Spleen (tissue), 11 donors: Measurements from ENCODE around the gene MCTP1. TPM values are rescaled to one million over a fixed set of nuclear protein-coding genes. Genes with fewer than 3 reads are reported as not detected.

ENCODE experiments used
- DNase-seq: peaks from one replicate; pipeline ENCODE4 v3.0.0-alpha.2; 2020
- H3K27ac ChIP-seq, 8 donors: fragments of 200-600 bp; sonication (generic) in 7 of 8; 1 replicate in 4 of 8; 2 replicates in 4 of 8; pipeline versions ENCODE4 v1.5.0 to v1.8.0; 2016 to 2021; ENCODE audit warnings: inconsistent platforms in 4 of 8, mild to moderate bottlenecking in 4 of 8, moderate library complexity in 1 of 8
- H3K27me3 ChIP-seq, 7 donors: fragments of 200-600 bp; sonication (generic) in 6 of 7; replicated peaks in 1 of 7; 1 replicate in 4 of 7; 2 replicates in 3 of 7; pipeline versions ENCODE4 v1.5.0 to v1.8.0; 2016 to 2021; ENCODE audit warnings: inconsistent platforms in 3 of 7, mild to moderate bottlenecking in 1 of 7
- H3K36me3 ChIP-seq, 6 donors: fragments of 200-600 bp; sonication (generic) in 5 of 6; 1 replicate in 4 of 6; 2 replicates in 2 of 6; pipeline versions ENCODE4 v1.5.0 to v1.8.0; 2016 to 2021; ENCODE audit warnings: inconsistent platforms in 2 of 6
- H3K4me1 ChIP-seq, 6 donors: fragments of 200-600 bp; sonication (generic) in 5 of 6; 1 replicate in 3 of 6; 2 replicates in 3 of 6; pipeline versions ENCODE4 v1.5.0 to v1.8.0; 2016 to 2021; ENCODE audit warnings: inconsistent platforms in 3 of 6
- H3K4me3 ChIP-seq, 8 donors: fragments of 200-600 bp; sonication (generic) in 7 of 8; 1 replicate in 4 of 8; 2 replicates in 4 of 8; pipeline versions ENCODE4 v1.5.0 to v1.8.0; 2016 to 2021; ENCODE audit warnings: inconsistent platforms in 4 of 8, mild to moderate bottlenecking in 4 of 8, moderate library complexity in 2 of 8
- H3K9me3 ChIP-seq, 8 donors: fragments of 200-600 bp; sonication (generic) in 7 of 8; 1 replicate in 4 of 8; 2 replicates in 4 of 8; pipeline versions ENCODE4 v1.5.0 to v1.8.0; 2016 to 2021; ENCODE audit warnings: inconsistent platforms in 4 of 8
- CTCF ChIP-seq, 11 experiments: fragments of 200-600 bp in 7 of 11; fragments of 450-650 bp in 4 of 11; sonication (generic) in 4 of 11; IDR thresholded peaks in 8 of 11; conservative IDR thresholded peaks in 3 of 11; 1 replicate in 7 of 11; 2 replicates in 4 of 11; pipeline versions ENCODE4 v1.4.0 to v1.8.0; 2016 to 2021; ENCODE audit warnings: antibody characterized with exemption in 11 of 11, inconsistent platforms in 4 of 11, mild to moderate bottlenecking in 1 of 11
- POLR2A ChIP-seq, 3 donors: fragments of 450-650 bp; IDR thresholded peaks; one replicate each; pipeline ENCODE4 v1.5.1; 2017; ENCODE audit warnings: antibody characterized with exemption in 3 of 3, mild to moderate bottlenecking in 1 of 3
- POLR2AphosphoS5 ChIP-seq, 3 donors: sonication (generic); formaldehyde crosslinking; IDR thresholded peaks; one replicate each; pipeline ENCODE4 v1.5.1; 2017; ENCODE audit warnings: antibody characterized with exemption in 3 of 3
- WGBS, 5 donors: extraction: QIAGEN DNeasy Blood & Tissue Kit in 3 of 5; methylation state at CpG; one replicate each; pipeline versions ENCODE4 v1.1.5 to v1.1.7; 2013 to 2018; 5-methylcytosine and 5-hydroxymethylcytosine counted together
- intact Hi-C: fragments of 100-400 bp; cut with DNase I; formaldehyde crosslinking; loops from one replicate; pipeline ENCODE4 v1.15.0; 2023; ENCODE audit warnings: low total_unique reads
- polyA plus RNA-seq, 3 donors: library from polyadenylated mRNA; stranded (reverse); fragments of 200-250 nt; gene quantifications; one replicate each; pipeline ENCODE4 v1.2.1, GENCODE V29; 2013
- total RNA-seq, 7 donors: library from RNA; depleted of rRNA in 3 of 7; stranded (reverse); fragments of >200 nt in 3 of 7; fragmentation: NEBNext Ultra II Directional in 4 of 7; extraction: Animal tissue kit (Norgen Biotek cat#: 25700) in 4 of 7; gene quantifications; one replicate each; pipeline versions ENCODE4 v1.1.0 to v1.2.1, GENCODE V29; 2016 to 2021
- donor health status: healthy with polysubstance abuse.
- donor health status: DM: no; HTN: no; CAD: no; lungs with moderate emphysema.
- donor health status: DM: no; HTN: no; CAD: no.
- donor health status: Bipolar disorder and iron deficiency.
- donor health status: healthy.
- donor health status: DM: no; HTN: no; CAD: no.
- donor health status: DM: yes; HTN: yes; CAD: no.

Gene MCTP1
- total and polyA plus RNA-seq, 10 donors: 1.2 to 57.2 (median 29.4) TPM

DNA sequence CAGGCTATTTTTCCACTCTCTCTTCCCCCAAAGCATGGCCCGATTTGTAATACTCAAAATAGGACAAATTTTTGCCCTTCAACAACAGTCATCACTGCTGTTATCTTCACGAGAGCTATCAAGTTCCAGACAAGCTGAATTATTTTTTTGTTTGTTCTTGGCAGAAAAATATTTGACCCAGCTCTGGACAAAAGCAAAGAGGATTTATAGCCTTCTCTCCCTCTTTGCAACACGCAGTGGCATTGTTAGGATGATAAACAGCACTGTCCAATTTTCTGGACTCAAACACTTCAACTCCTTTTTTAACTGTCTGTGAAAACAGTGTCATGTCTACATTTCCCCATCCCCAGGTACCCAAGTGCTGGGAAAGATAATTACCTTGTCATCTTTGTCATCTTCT is 506.2 kb downstream of the MCTP1 start:
- no peak for TF ChIP-seq POLR2AphosphoS5 (IDR thresholded peaks at IDR 0.05)
- TF ChIP-seq POLR2A (IDR thresholded peaks at IDR 0.05): no peak
- no peak for TF ChIP-seq CTCF (IDR thresholded peaks at IDR 0.05 in 8 of 11, conservative IDR thresholded peaks at IDR 0.05 in 3 of 11)
- H3K4me3 ChIP-seq: no peak overlapping the region
- H3K36me3 ChIP-seq: peaks cover 0 to 9% (median 0%) of the 10 kb centered on the region in 6 donors
- no peak overlapping the region for H3K27ac ChIP-seq
- no peaks in the 10 kb centered on the region for H3K4me1 ChIP-seq
- H3K9me3 ChIP-seq: no peaks in the 10 kb centered on the region
- H3K27me3 ChIP-seq: no peaks in the 10 kb centered on the region
- WGBS, 5 donors: 74 to 85% (median 81%) methylated on average over 3 of the region's 3 CpGs
- intact Hi-C loops: no loop called here
- no peak for DNase-seq

GRCh38 chr5:94778299-94778698 is 506.6 kb downstream of the MCTP1 start:
- intact Hi-C loops: no loop called here
- no peak for DNase-seq
- no peaks in the 10 kb centered on the region for H3K27me3 ChIP-seq
- WGBS, 5 donors: 87 to 91% (median 90%) methylated on average over 5 of the region's 5 CpGs
- TF ChIP-seq CTCF (IDR thresholded peaks at IDR 0.05 in 8 of 11, conservative IDR thresholded peaks at IDR 0.05 in 3 of 11): no peak
- TF ChIP-seq POLR2A (IDR thresholded peaks at IDR 0.05): no peak
- TF ChIP-seq POLR2AphosphoS5 (IDR thresholded peaks at IDR 0.05): no peak
- no peak overlapping the region for H3K27ac ChIP-seq
- no peaks in the 10 kb centered on the region for H3K9me3 ChIP-seq
- H3K36me3 ChIP-seq: peaks cover 0 to 9% (median 0%) of the 10 kb centered on the region in 6 donors
- no peak overlapping the region for H3K4me3 ChIP-seq
- H3K4me1 ChIP-seq: no peaks in the 10 kb centered on the region

- 81 to 93% (median 88%) methylated on average over 5 of the region's 5 CpGs for WGBS, 5 donors
- TF ChIP-seq POLR2A (IDR thresholded peaks at IDR 0.05) (no peak), POLR2AphosphoS5 (IDR thresholded peaks at IDR 0.05) (no peak), CTCF (IDR thresholded peaks at IDR 0.05 in 8 of 11, conservative IDR thresholded peaks at IDR 0.05 in 3 of 11) (no peak)
- no peaks in the 10 kb centered on the region for H3K9me3 ChIP-seq
- no peak overlapping the region for H3K4me3 ChIP-seq
- H3K4me1 ChIP-seq: no peaks in the 10 kb centered on the region
- DNase-seq: no peak
- H3K27ac ChIP-seq: no peak overlapping the region
- intact Hi-C loops: no loop called here
- H3K36me3 ChIP-seq: peaks cover 0 to 9% (median 0%) of the 10 kb centered on the region in 6 donors
- no peaks in the 10 kb centered on the region for H3K27me3 ChIP-seq
Observed at GRCh38 chr5:94777056-94777880, 507.6 kb downstream of the MCTP1 start.

DNA sequence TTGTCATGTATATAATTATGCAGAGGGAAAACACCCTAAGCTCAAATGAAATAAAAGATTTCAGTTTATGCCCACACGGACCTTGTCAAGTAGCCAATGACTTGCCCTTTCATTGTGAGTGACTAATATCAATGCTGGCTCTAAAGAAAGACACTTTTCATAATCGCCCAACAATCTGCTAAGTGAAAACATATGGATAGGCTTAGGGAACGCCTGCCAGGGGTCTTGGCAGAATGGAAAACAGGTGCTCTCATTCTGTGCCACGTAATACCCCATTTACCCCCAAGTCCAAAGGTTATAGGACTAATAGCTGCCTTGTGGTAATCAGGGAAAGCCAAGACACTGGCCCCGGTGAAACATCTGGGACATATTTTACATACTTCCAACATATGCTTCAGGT is 508.7 kb downstream of the MCTP1 start:
- H3K4me1 ChIP-seq: no peaks in the 10 kb centered on the region
- no peak overlapping the region for H3K4me3 ChIP-seq
- no peaks in the 10 kb centered on the region for H3K9me3 ChIP-seq
- no peak for DNase-seq
- H3K27me3 ChIP-seq: no peaks in the 10 kb centered on the region
- TF ChIP-seq CTCF (IDR thresholded peaks at IDR 0.05 in 8 of 11, conservative IDR thresholded peaks at IDR 0.05 in 3 of 11) (no peak), POLR2AphosphoS5 (IDR thresholded peaks at IDR 0.05) (no peak), POLR2A (IDR thresholded peaks at IDR 0.05) (no peak)
- no peak overlapping the region for H3K27ac ChIP-seq
- intact Hi-C loops: no loop called here
- peaks cover 0 to 9% (median 0%) of the 10 kb centered on the region in 6 donors for H3K36me3 ChIP-seq
- WGBS, 5 donors: 77 to 88% (median 80%) methylated on average over 5 of the region's 5 CpGs
